HG03432 (cell line): Measurements from ENCODE around the gene CTIF.

Experiments
- ATAC-seq: cut with Tn5 transposase; IDR thresholded peaks from one replicate; pipeline ENCODE4 v1.9.1; 2021; ENCODE audit warnings: mild to moderate bottlenecking, moderate library complexity; ENCODE audit not compliant: unreplicated experiment

Gene CTIF

DNA sequence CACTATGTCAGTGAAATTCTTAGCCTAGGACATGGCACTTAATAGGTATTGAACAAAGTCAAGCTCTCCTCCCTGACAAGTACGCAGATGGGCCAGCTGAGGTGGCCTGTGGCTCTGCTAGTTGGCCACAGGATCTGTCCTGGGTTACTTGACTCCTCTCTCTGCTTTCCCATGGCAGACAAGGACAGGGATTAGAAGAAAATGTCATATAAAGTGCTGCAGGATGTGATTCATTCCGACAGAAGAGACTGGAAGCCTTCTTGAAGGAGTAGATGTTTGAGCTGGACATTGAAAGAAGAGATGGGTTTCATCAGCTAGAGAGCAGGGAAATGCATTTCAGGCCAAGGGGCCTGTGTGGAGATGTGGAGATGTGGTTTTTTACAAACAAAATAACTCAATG is 365.3 kb downstream of the CTIF start:
- ATAC-seq = no peak

GRCh38 chr18:48904847-48905394 is 366.1 kb downstream of the CTIF start:
- no peak for ATAC-seq

- no peak for ATAC-seq
Measured at GRCh38 chr18:48905513-48905912, 366.7 kb downstream of the CTIF start.

- ATAC-seq = no peak
Measured at GRCh38 chr18:48908916-48909315, 370.1 kb downstream of the CTIF start.

- ATAC-seq = no peak
Measured at GRCh38 chr18:48909721-48910120, 370.9 kb downstream of the CTIF start.

DNA sequence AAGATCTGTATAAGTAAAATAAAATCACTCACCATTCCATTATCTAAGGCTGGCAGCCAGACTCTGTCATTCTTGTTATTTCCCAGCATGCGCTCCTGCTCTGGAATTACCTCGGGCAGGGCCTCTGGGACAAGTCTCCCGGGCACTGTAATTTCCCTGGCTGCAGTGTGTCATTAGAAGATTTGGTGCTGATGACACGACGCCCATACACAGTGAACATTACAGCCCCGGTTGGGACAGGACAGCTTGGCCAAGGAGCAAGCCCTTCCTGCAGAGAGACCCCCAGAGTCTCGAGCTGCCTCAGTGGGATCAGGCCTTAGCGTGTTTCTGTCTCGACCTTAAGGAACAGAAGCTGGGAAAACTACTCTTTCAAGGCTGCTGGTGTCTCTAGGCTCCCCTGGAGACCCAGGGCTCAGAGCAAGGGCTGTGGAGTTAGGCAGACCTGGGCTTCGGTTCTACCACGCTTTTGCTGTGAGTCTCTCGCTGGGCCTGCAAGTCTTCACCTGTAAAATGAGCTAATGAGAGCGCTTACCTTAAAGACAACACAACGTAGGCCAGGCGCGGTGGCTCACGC is 372.2 kb downstream of the CTIF start:
- no peak for ATAC-seq
